CD8-positive, alpha-beta memory T cell (primary cell): ENCODE data around the gene ADK. TPM values are rescaled to one million over a fixed set of nuclear protein-coding genes. Genes with fewer than 3 reads are reported as not detected.

Experiments
- CTCF ChIA-PET: fragments of 350-600 bp; sonication (Branson Sonifier 250); formaldehyde crosslinking; loops from one replicate; lab custom pipeline; 2021; ENCODE audit warnings: antibody characterized with exemption; lab: Charles Lee
- POLR2A ChIA-PET: fragments of 350-600 bp; sonication (Branson Sonifier 250); formaldehyde crosslinking; loops from one replicate; lab custom pipeline; 2021; ENCODE audit warnings: antibody characterized with exemption; lab: Charles Lee
- DNase-seq, 5 donors: peaks; one replicate each; pipeline versions ENCODE4 v3.0.0 to v3.0.0-alpha.2; 2020 to 2022; ENCODE audit warnings: mixed read lengths in 1 of 5
- H3K27ac ChIP-seq: one replicate; pipeline ENCODE4 v1.7.0; 2013; ENCODE audit warnings: low read depth, mild to moderate bottlenecking, low read length, moderate library complexity
- H3K27me3 ChIP-seq: 2 replicates; pipeline ENCODE4 v1.7.0; 2013; ENCODE audit warnings: low read length, mild to moderate bottlenecking; ENCODE audit not compliant: insufficient read depth, poor library complexity, severe bottlenecking
- H3K36me3 ChIP-seq: 2 replicates; pipeline ENCODE4 v1.7.0; 2013; ENCODE audit warnings: mild to moderate bottlenecking, low read length, moderate library complexity; ENCODE audit not compliant: insufficient read depth
- H3K4me1 ChIP-seq: 2 replicates; pipeline ENCODE4 v1.7.0; 2013; ENCODE audit warnings: mild to moderate bottlenecking, low read length, moderate library complexity; ENCODE audit not compliant: insufficient read depth
- H3K4me3 ChIP-seq: 2 replicates; pipeline ENCODE4 v1.7.0; 2013; ENCODE audit warnings: mild to moderate bottlenecking, low read length
- H3K9me3 ChIP-seq: 2 replicates; pipeline ENCODE4 v1.7.0; 2013; ENCODE audit warnings: mild to moderate bottlenecking, low read length
- H3K27ac Mint-ChIP-seq, 8 donors: one replicate each; pipeline ENCODE4 v1.8.0; 2020 to 2021; ENCODE audit warnings: mixed read lengths in 8 of 8, mild to moderate bottlenecking in 6 of 8, inconsistent platforms in 3 of 8, moderate library complexity in 3 of 8
- H3K27me3 Mint-ChIP-seq, 2 donors: one replicate each; pipeline ENCODE4 v1.8.0; 2020 to 2021; ENCODE audit warnings: mixed read lengths in 2 of 2, mild to moderate bottlenecking in 1 of 2, moderate library complexity in 1 of 2
- H3K36me3 Mint-ChIP-seq, 3 donors: one replicate each; pipeline ENCODE4 v1.8.0; 2020 to 2021; ENCODE audit warnings: mixed read lengths in 3 of 3, inconsistent platforms in 1 of 3, mild to moderate bottlenecking in 1 of 3
- H3K4me1 Mint-ChIP-seq, 3 donors: one replicate each; pipeline ENCODE4 v1.8.0; 2020 to 2021; ENCODE audit warnings: mixed read lengths in 3 of 3, inconsistent platforms in 1 of 3, mild to moderate bottlenecking in 1 of 3
- H3K4me3 Mint-ChIP-seq, 7 donors: one replicate each; pipeline ENCODE4 v1.8.0; 2020 to 2021; ENCODE audit warnings: mixed read lengths in 7 of 7, mild to moderate bottlenecking in 6 of 7, moderate library complexity in 4 of 7, inconsistent platforms in 2 of 7
- H3K9me3 Mint-ChIP-seq, 5 donors: one replicate each; pipeline ENCODE4 v1.8.0; 2020 to 2022; ENCODE audit warnings: mixed read lengths in 5 of 5, mild to moderate bottlenecking in 3 of 5, moderate library complexity in 2 of 5, inconsistent platforms in 1 of 5
- polyA plus RNA-seq: library from polyadenylated mRNA; unstranded; fragments of 300-500 nt; fragmentation: Illumina TruSeq; gene quantifications from one replicate; pipeline ENCODE4 v1.2.3, GENCODE V29; 2021
- total RNA-seq, 2 experiments: library from RNA; stranded (reverse); gene quantifications; one replicate each; pipeline ENCODE4 v1.2.3, GENCODE V29; 2021

ADK gene
- total and polyA plus RNA-seq, 3 experiments from 2014 or later, result 54.1 to 65.1 (median 64.4) TPM

- Mint-ChIP-seq H3K36me3 (peaks cover 8 to 29% (median 29%) of the 10 kb centered on the region in 3 donors), H3K27me3 (no peaks in the 10 kb centered on the region), H3K27ac (no peak overlapping the region), H3K4me1 (peaks cover 11 to 23% (median 16%) of the 10 kb centered on the region in 3 donors), H3K4me3 (no peak overlapping the region), H3K9me3 (no peaks in the 10 kb centered on the region)
- no peak overlapping the region for H3K27ac ChIP-seq
- no peaks in the 10 kb centered on the region for H3K9me3 ChIP-seq
- no peaks in the 10 kb centered on the region for H3K27me3 ChIP-seq
- ChIA-PET CTCF (no interaction called here), POLR2A (no interaction called here)
- no peak for DNase-seq
- H3K4me3 ChIP-seq, result no peak overlapping the region
- peaks cover 4% of the 10 kb centered on the region for H3K4me1 ChIP-seq
- H3K36me3 ChIP-seq, result no peaks in the 10 kb centered on the region
Observed at GRCh38 chr10:74684462-74684861, 533.4 kb downstream of the ADK start.

- H3K36me3 Mint-ChIP-seq, result peaks cover 8 to 33% (median 29%) of the 10 kb centered on the region in 3 donors
- peak overlapping the region in 1 of 8 donors; percentile 79 for H3K27ac Mint-ChIP-seq
- Histone ChIP-seq H3K27me3 (no peaks in the 10 kb centered on the region), H3K27ac (no peak overlapping the region), H3K4me3 (no peak overlapping the region), H3K36me3 (no peaks in the 10 kb centered on the region), H3K9me3 (no peaks in the 10 kb centered on the region), H3K4me1 (peaks cover 4% of the 10 kb centered on the region)
- POLR2A ChIA-PET, result no interaction called here
- no peak overlapping the region for H3K4me3 Mint-ChIP-seq
- no peaks in the 10 kb centered on the region for H3K9me3 Mint-ChIP-seq
- no peaks in the 10 kb centered on the region for H3K27me3 Mint-ChIP-seq
- no peak for DNase-seq
- CTCF ChIA-PET, result no interaction called here
- H3K4me1 Mint-ChIP-seq, result peaks cover 11 to 21% (median 16%) of the 10 kb centered on the region in 3 donors
Observed at GRCh38 chr10:74685564-74685963, 534.5 kb downstream of the ADK start.

- Histone ChIP-seq H3K4me3 (no peak overlapping the region), H3K36me3 (no peaks in the 10 kb centered on the region), H3K27me3 (no peaks in the 10 kb centered on the region), H3K27ac (no peak overlapping the region), H3K9me3 (no peaks in the 10 kb centered on the region), H3K4me1 (no peaks in the 10 kb centered on the region)
- CTCF ChIA-PET, result no interaction called here
- Mint-ChIP-seq H3K27ac (no peak overlapping the region), H3K9me3 (no peaks in the 10 kb centered on the region), H3K4me1 (no peaks in the 10 kb centered on the region), H3K27me3 (no peaks in the 10 kb centered on the region), H3K36me3 (peaks cover 12 to 27% (median 18%) of the 10 kb centered on the region in 3 donors), H3K4me3 (no peak overlapping the region)
- POLR2A ChIA-PET, result no interaction called here
- DNase-seq, result no peak
Observed at GRCh38 chr10:74690393-74690792, 539.4 kb downstream of the ADK start.

GRCh38 chr10:74691164-74691563 lies 540.1 kb downstream of the ADK start:
- no peak overlapping the region for H3K4me3 Mint-ChIP-seq

GRCh38 chr10:74704629-74705357 lies 553.8 kb downstream of the ADK start:
- H3K4me1 ChIP-seq, result no peaks in the 10 kb centered on the region
- H3K36me3 ChIP-seq, result no peaks in the 10 kb centered on the region
- H3K27me3 ChIP-seq, result no peaks in the 10 kb centered on the region
- no peak overlapping the region for H3K4me3 Mint-ChIP-seq
- no peaks in the 10 kb centered on the region for H3K9me3 Mint-ChIP-seq
- no peaks in the 10 kb centered on the region for H3K27me3 Mint-ChIP-seq
- no peak overlapping the region for H3K4me3 ChIP-seq
- H3K36me3 Mint-ChIP-seq, result peaks cover 5 to 24% (median 8%) of the 10 kb centered on the region in 3 donors
- no peak for DNase-seq
- H3K4me1 Mint-ChIP-seq, result peaks cover 0 to 1% (median 0%) of the 10 kb centered on the region in 3 donors
- ChIA-PET POLR2A (no interaction called here), CTCF (interaction anchor here (0.6 kb wide), 1 partner anchor 73 kb away, joined by 3 read pairs; no protein-coding TSS in a partner anchor)
- H3K9me3 ChIP-seq, result no peaks in the 10 kb centered on the region
- no peak overlapping the region for H3K27ac ChIP-seq
- H3K27ac Mint-ChIP-seq, result peak overlapping the region in 1 of 8 donors; percentile 68

More at GRCh38 chr10:74691164-74691563, 540.1 kb downstream of the ADK start:
- Mint-ChIP-seq H3K27me3 (no peaks in the 10 kb centered on the region), H3K4me1 (no peaks in the 10 kb centered on the region), H3K27ac (peak overlapping the region in 1 of 8 donors; percentile 41), H3K36me3 (peaks cover 12 to 22% (median 16%) of the 10 kb centered on the region in 3 donors), H3K9me3 (no peaks in the 10 kb centered on the region)
- H3K4me1 ChIP-seq, result no peaks in the 10 kb centered on the region
- POLR2A ChIA-PET, result no interaction called here
- no peak overlapping the region for H3K4me3 ChIP-seq
- CTCF ChIA-PET, result no interaction called here
- no peak for DNase-seq
- H3K27ac ChIP-seq, result no peak overlapping the region
- H3K9me3 ChIP-seq, result no peaks in the 10 kb centered on the region
- no peaks in the 10 kb centered on the region for H3K36me3 ChIP-seq
- H3K27me3 ChIP-seq, result no peaks in the 10 kb centered on the region

- Histone ChIP-seq H3K36me3 (no peaks in the 10 kb centered on the region), H3K4me3 (no peak overlapping the region), H3K4me1 (no peaks in the 10 kb centered on the region), H3K9me3 (no peaks in the 10 kb centered on the region), H3K27me3 (no peaks in the 10 kb centered on the region), H3K27ac (no peak overlapping the region)
- no peak for DNase-seq
- ChIA-PET CTCF (no interaction called here), POLR2A (no interaction called here)
- H3K27me3 Mint-ChIP-seq, result no peaks in the 10 kb centered on the region
- peaks cover 5 to 26% (median 8%) of the 10 kb centered on the region in 3 donors for H3K36me3 Mint-ChIP-seq
- H3K4me1 Mint-ChIP-seq, result peaks cover 0 to 1% (median 0%) of the 10 kb centered on the region in 3 donors
- no peaks in the 10 kb centered on the region for H3K9me3 Mint-ChIP-seq
- no peak overlapping the region for H3K4me3 Mint-ChIP-seq
- H3K27ac Mint-ChIP-seq, result peak overlapping the region in 1 of 8 donors; percentile 68
Observed at GRCh38 chr10:74705358-74705980, 554.4 kb downstream of the ADK start.

- Histone ChIP-seq H3K4me1 (no peaks in the 10 kb centered on the region), H3K27ac (no peak overlapping the region), H3K27me3 (no peaks in the 10 kb centered on the region), H3K9me3 (no peaks in the 10 kb centered on the region), H3K4me3 (no peak overlapping the region), H3K36me3 (no peaks in the 10 kb centered on the region)
- POLR2A ChIA-PET, result interaction anchor here (0.7 kb wide), 1 partner anchor 120 kb away, joined by 4 read pairs; no protein-coding TSS in a partner anchor
- Mint-ChIP-seq H3K27ac (no peak overlapping the region), H3K4me1 (no peaks in the 10 kb centered on the region), H3K4me3 (no peak overlapping the region), H3K27me3 (no peaks in the 10 kb centered on the region), H3K9me3 (no peaks in the 10 kb centered on the region), H3K36me3 (peaks cover 5 to 27% (median 8%) of the 10 kb centered on the region in 3 donors)
- CTCF ChIA-PET, result no interaction called here
- DNase-seq, result no peak
Observed at GRCh38 chr10:74706966-74707365, 555.9 kb downstream of the ADK start.

- POLR2A ChIA-PET, result no interaction called here
- no peak overlapping the region for H3K4me3 Mint-ChIP-seq
Observed at GRCh38 chr10:74708246-74708645, 557.2 kb downstream of the ADK start.

More at GRCh38 chr10:74708246-74708645, 557.2 kb downstream of the ADK start:
- no peaks in the 10 kb centered on the region for H3K9me3 Mint-ChIP-seq
- DNase-seq, result no peak
- H3K27me3 Mint-ChIP-seq, result no peaks in the 10 kb centered on the region
- H3K4me1 ChIP-seq, result no peaks in the 10 kb centered on the region
- CTCF ChIA-PET, result no interaction called here
- H3K36me3 Mint-ChIP-seq, result peaks cover 0 to 23% (median 4%) of the 10 kb centered on the region in 3 donors
- peak overlapping the region in 1 of 8 donors; percentile 33 for H3K27ac Mint-ChIP-seq
- no peaks in the 10 kb centered on the region for H3K36me3 ChIP-seq
- no peak overlapping the region for H3K4me3 ChIP-seq
- H3K9me3 ChIP-seq, result no peaks in the 10 kb centered on the region
- H3K4me1 Mint-ChIP-seq, result no peaks in the 10 kb centered on the region
- no peak overlapping the region for H3K27ac ChIP-seq
- no peaks in the 10 kb centered on the region for H3K27me3 ChIP-seq
